Activated CD8-positive, alpha-beta T cell treated with anti-CD3 and anti-CD28 coated beads for 36 hours (primary cell): Measurements from ENCODE around the gene CTXND2. TPM values are rescaled to one million over a fixed set of nuclear protein-coding genes. Genes with fewer than 3 reads are reported as not detected.

ENCODE experiments used
- ATAC-seq: fragments of 200-7000 bp; cut with Tn5 transposase; one replicate; pipeline ENCODE4 v1.10.0; 2021; ENCODE audit warnings: mild to moderate bottlenecking, moderate library complexity
- CTCF ChIA-PET: fragments of 350-600 bp; sonication (Branson Sonifier 250); formaldehyde crosslinking; loops from one replicate; lab custom pipeline; 2021; ENCODE audit warnings: antibody characterized with exemption; lab: Charles Lee
- POLR2A ChIA-PET: fragments of 350-600 bp; sonication (Branson Sonifier 250); formaldehyde crosslinking; loops from one replicate; lab custom pipeline; 2021; ENCODE audit warnings: antibody characterized with exemption; lab: Charles Lee
- DNase-seq: peaks from one replicate; pipeline ENCODE4 v3.0.0-alpha.2; 2020
- H3K27ac Mint-ChIP-seq: one replicate; pipeline ENCODE4 v1.8.0; 2021; ENCODE audit warnings: mild to moderate bottlenecking, mixed read lengths
- H3K27me3 Mint-ChIP-seq: one replicate; pipeline ENCODE4 v1.8.0; 2021; ENCODE audit warnings: mixed read lengths
- H3K36me3 Mint-ChIP-seq: one replicate; pipeline ENCODE4 v1.8.0; 2021; ENCODE audit warnings: low read depth, mixed read lengths
- H3K4me1 Mint-ChIP-seq: one replicate; pipeline ENCODE4 v1.8.0; 2021; ENCODE audit warnings: low read depth, mixed read lengths
- H3K4me3 Mint-ChIP-seq: one replicate; pipeline ENCODE4 v1.8.0; 2021; ENCODE audit warnings: mild to moderate bottlenecking, moderate library complexity, mixed read lengths
- H3K9me3 Mint-ChIP-seq: one replicate; pipeline ENCODE4 v1.8.0; 2021; ENCODE audit warnings: mixed read lengths
- CTCF ChIP-seq: fragments of 200-600 bp; IDR thresholded peaks from one replicate; pipeline ENCODE4 v1.8.0; 2022; ENCODE audit warnings: antibody characterized with exemption, mild to moderate bottlenecking
- intact Hi-C: fragments of 100-400 bp; cut with micrococcal nuclease; formaldehyde crosslinking; loops from one replicate; pipeline ENCODE4 v1.10.0; 2022
- total RNA-seq, 2 experiments: library from RNA; stranded (reverse); gene quantifications; one replicate each; pipeline ENCODE4 v1.2.3, GENCODE V29; 2021

CTXND2 gene
- total RNA-seq, 2 experiments from 2014 or later, result not detected

GRCh38 chr1:150902346-150902745 is 15.4 kb downstream of the CTXND2 start:
- ATAC-seq, result no peak
- Mint-ChIP-seq H3K27me3 (no peaks in the 10 kb centered on the region), H3K27ac (no peak overlapping the region), H3K36me3 (no peaks in the 10 kb centered on the region), H3K9me3 (no peaks in the 10 kb centered on the region), H3K4me3 (no peak overlapping the region), H3K4me1 (peaks cover 12% of the 10 kb centered on the region)
- TF ChIP-seq CTCF, result no peak
- intact Hi-C loops, result no loop called here
- no peak for DNase-seq
- ChIA-PET CTCF (interaction anchor here (1.2 kb wide), 1 partner anchor 63 kb away, joined by 3 read pairs; no protein-coding TSS in a partner anchor), POLR2A (no interaction called here)

GRCh38 chr1:150902751-150903150 is 15.8 kb downstream of the CTXND2 start:
- Mint-ChIP-seq H3K27ac (no peak overlapping the region), H3K36me3 (no peaks in the 10 kb centered on the region), H3K4me3 (no peak overlapping the region), H3K27me3 (no peaks in the 10 kb centered on the region), H3K9me3 (no peaks in the 10 kb centered on the region), H3K4me1 (peaks cover 14% of the 10 kb centered on the region)
- no peak for TF ChIP-seq CTCF
- DNase-seq, result no peak
- intact Hi-C loops, result no loop called here
- ChIA-PET CTCF (interaction anchor here (1.2 kb wide), 1 partner anchor 63 kb away, joined by 3 read pairs; no protein-coding TSS in a partner anchor), POLR2A (no interaction called here)
- ATAC-seq, result no peak

- CTCF ChIA-PET, result no interaction called here
- Mint-ChIP-seq H3K4me3 (no peak overlapping the region), H3K36me3 (no peaks in the 10 kb centered on the region), H3K27me3 (no peaks in the 10 kb centered on the region), H3K4me1 (peaks cover 20% of the 10 kb centered on the region), H3K27ac (no peak overlapping the region), H3K9me3 (peaks cover 5% of the 10 kb centered on the region)
- intact Hi-C loops, result no loop called here
- DNase-seq (no peak), ATAC-seq (no peak)
- no peak for TF ChIP-seq CTCF
- POLR2A ChIA-PET, result no interaction called here
Measured at GRCh38 chr1:150905301-150905700, 18.4 kb downstream of the CTXND2 start.

- DNase-seq (no peak), ATAC-seq (no peak)
- ChIA-PET POLR2A (no interaction called here), CTCF (interaction anchor here (1.6 to 2.1 kb wide), 2 partner anchors 15 to 16 kb away, joined by 3 to 9 read pairs; no protein-coding TSS in a partner anchor)
- intact Hi-C loops, result no loop called here
- no peaks in the 10 kb centered on the region for H3K36me3 Mint-ChIP-seq
- H3K4me3 Mint-ChIP-seq, result no peak overlapping the region
- H3K9me3 Mint-ChIP-seq, result peaks cover 5% of the 10 kb centered on the region
- no peak for TF ChIP-seq CTCF
- no peaks in the 10 kb centered on the region for H3K27me3 Mint-ChIP-seq
- H3K4me1 Mint-ChIP-seq, result peaks cover 20% of the 10 kb centered on the region
- H3K27ac Mint-ChIP-seq, result no peak overlapping the region
Measured at GRCh38 chr1:150906329-150906728, 19.4 kb downstream of the CTXND2 start.

- ATAC-seq (peak; percentile 42), DNase-seq (no peak)
- Mint-ChIP-seq H3K36me3 (no peaks in the 10 kb centered on the region), H3K4me1 (peaks cover 20% of the 10 kb centered on the region), H3K27me3 (no peaks in the 10 kb centered on the region), H3K27ac (no peak overlapping the region), H3K9me3 (peaks cover 5% of the 10 kb centered on the region), H3K4me3 (no peak overlapping the region)
- ChIA-PET POLR2A (no interaction called here), CTCF (interaction anchor here (1.6 to 2.1 kb wide), 2 partner anchors 16 kb away, joined by 3 to 9 read pairs; no protein-coding TSS in a partner anchor)
- intact Hi-C loops, result no loop called here
- TF ChIP-seq CTCF, result no peak
Measured at GRCh38 chr1:150906813-150907212, 19.9 kb downstream of the CTXND2 start.
